B cell (primary cell): ENCODE data around the gene SRR.

Experiments
- EZH2 ChIP-seq: IDR thresholded peaks from 2 replicates; pipeline ENCODE4 v1.6.1; 2012; ENCODE audit warnings: borderline replicate concordance, low read depth, mild to moderate bottlenecking, moderate library complexity, low read length; ENCODE audit not compliant: insufficient read depth, poor library complexity, severe bottlenecking
- TF ChIP-seq, protein P1 (sequence below): fragments of 200-600 bp; IDR thresholded peaks from one replicate; pipeline ENCODE4 v1.8.0; 2022; ENCODE audit warnings: antibody characterized with exemption, mild to moderate bottlenecking

- TF ChIP-seq, protein P1, sequence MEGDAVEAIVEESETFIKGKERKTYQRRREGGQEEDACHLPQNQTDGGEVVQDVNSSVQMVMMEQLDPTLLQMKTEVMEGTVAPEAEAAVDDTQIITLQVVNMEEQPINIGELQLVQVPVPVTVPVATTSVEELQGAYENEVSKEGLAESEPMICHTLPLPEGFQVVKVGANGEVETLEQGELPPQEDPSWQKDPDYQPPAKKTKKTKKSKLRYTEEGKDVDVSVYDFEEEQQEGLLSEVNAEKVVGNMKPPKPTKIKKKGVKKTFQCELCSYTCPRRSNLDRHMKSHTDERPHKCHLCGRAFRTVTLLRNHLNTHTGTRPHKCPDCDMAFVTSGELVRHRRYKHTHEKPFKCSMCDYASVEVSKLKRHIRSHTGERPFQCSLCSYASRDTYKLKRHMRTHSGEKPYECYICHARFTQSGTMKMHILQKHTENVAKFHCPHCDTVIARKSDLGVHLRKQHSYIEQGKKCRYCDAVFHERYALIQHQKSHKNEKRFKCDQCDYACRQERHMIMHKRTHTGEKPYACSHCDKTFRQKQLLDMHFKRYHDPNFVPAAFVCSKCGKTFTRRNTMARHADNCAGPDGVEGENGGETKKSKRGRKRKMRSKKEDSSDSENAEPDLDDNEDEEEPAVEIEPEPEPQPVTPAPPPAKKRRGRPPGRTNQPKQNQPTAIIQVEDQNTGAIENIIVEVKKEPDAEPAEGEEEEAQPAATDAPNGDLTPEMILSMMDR = no peak
- no peak for TF ChIP-seq EZH2
Measured at GRCh38 chr17:2277429-2278170, 26.1 kb upstream of the SRR start.
